AML-193 (cell line): ENCODE results near the gene B3GNT2.
"Not testable (repeated sequence)": the region's sequence is repeated elsewhere in the genome, so short reads cannot be mapped to it uniquely, and the experiment has no call there.

ENCODE experiments used
- DNase-seq, 2 experiments: peaks; one replicate each; lab custom pipeline; 2025; lab: John Stamatoyannopoulos, UW

Gene B3GNT2

DNA sequence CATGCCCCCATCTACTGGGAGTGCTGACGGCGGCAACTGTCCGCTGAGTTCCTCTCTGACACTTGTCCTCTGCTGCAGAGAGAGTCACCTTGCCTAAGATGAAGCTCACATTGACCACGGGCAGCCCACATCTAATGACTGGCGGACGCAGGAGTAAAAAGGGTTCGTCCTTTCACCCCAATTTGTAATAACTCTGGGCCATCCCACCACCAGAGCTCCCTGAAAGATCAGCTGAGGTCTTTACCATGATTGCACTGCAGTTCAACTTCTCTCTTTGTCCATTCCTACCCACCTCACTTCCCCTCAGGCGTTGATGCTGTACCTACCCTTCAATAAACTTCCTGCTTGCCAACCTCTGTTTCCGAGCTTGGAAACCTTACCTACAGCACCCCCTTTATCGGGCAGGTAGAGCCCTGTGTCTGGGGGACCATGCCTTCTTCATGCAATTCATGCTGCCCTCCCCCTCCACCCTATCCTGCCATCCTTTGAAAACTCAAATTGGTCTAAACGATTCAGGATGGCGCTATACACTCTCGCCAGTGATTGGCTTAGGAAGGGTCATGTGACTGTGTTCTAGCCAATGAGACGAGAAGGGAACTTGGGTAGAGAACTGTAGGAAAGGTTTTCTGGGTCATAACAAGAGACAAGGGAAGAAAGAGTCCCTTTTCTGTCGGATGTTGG, 10.3 kb upstream of the B3GNT2 start:
- DNase-seq: no peak

DNA sequence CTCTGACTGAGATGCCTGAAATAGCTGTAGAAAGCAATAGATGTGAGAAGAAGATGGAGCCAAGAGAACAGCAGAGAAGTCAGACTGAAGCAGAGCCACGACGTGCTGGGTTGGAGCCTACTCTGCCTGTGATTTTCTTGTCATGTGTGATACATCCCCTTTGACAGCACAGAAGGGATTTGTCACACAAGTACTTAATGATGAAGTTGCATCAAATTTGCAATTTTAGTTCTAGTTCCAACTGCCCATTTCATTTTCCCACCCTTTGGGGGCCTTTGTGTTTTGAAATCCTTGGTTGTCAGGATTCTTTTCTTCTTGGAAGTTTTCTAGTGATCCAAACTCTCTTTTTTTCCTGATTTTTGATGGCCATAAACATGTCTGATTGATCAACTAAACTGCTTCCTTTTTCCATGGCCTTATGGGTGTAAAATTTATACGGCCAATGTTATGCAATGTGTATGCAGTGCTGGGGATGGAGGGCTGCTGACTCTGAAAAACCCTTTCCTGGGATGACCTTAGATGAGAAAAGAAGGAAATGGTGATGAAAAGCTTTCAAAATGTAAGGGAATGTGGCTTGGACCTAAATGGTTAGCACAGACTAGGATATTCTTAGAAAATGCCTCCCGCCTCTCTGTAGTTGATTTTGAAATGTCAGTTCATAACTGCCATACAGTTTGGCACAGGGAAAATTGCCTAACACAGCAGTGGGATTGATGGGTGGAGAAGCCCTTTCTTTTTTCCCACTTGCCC, 9.6 kb upstream of the B3GNT2 start:
- DNase-seq: peak; percentile 28 to 47

DNA sequence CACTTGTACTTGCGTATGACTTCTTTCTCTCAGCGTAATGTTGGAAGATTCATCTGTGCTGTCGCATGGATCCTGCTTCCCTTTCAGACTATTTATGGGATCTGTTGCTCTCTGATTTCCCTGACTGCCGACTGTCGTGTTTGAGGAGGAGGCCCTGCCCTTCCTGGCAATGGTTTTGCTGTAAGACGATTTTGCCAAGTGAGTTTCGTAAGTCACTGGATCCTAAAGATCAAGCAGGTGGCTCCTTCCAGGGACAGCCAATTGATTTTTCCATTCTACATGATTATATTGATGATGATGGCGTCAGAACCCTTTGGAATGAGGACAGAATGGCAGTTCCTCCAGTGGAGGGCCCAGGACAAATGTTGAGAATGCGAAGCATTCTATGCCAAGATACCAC, 8.7 kb upstream of the B3GNT2 start:
- DNase-seq: no peak

DNA sequence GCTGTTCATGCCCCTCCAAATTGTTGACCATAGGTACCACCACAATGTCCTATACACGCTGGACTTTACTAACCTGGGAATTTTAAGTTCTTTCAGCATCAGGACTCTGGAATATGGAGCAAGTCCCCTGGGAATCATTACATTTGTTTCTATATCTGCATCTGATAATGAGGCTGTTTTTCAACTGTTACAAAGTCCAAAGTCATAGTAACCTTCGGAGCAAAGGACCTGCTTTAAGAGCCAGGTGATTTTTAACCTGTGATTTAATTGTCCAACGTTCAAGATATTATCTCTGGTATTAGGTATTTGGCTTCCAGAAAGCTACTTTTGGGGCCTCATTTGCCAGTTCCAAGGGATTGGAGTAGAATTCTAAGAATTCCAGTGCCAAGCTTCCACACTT, 7.5 kb upstream of the B3GNT2 start:
- no peak for DNase-seq

DNA sequence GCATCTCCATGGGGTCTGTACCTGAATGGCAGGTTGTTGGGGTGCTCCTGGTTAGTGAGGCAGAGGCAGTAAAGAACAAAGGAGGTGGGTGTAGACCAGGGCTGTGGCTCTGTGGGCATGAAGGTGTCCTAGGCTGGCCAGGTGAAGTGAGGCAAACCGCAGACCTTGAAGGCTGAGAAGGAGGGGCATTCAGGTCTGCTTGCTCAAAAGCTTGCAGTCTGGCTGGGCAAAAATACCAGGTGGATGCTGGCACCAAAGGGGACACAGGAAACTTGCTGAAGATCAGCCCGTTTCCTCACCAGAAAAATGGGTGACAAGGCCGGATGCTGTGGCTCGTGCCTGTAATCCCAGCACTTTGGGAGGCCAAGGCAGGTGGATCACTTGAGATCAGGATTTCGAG, 6.7 kb upstream of the B3GNT2 start:
- DNase-seq: no peak

DNA sequence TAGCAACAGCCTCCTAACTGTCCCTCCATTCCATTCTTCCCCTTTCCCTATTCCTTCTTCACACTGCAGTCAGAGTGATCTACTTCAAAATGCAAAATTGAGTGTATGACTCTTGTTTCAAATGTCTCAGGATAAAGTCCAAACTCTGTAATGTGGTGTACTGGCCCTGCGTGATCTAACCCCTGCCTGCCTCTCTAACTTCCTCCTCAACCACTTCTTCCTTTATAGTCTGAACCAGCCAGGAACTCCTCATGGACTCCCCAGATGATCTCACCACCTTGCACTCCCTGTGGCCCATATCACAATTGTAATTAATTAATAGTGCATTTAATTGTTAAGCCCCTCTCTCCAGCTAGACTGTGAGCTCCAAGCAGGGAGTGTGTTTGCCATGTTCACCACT, 3.1 kb upstream of the B3GNT2 start:
- DNase-seq: peak; percentile 53 to 68

DNA sequence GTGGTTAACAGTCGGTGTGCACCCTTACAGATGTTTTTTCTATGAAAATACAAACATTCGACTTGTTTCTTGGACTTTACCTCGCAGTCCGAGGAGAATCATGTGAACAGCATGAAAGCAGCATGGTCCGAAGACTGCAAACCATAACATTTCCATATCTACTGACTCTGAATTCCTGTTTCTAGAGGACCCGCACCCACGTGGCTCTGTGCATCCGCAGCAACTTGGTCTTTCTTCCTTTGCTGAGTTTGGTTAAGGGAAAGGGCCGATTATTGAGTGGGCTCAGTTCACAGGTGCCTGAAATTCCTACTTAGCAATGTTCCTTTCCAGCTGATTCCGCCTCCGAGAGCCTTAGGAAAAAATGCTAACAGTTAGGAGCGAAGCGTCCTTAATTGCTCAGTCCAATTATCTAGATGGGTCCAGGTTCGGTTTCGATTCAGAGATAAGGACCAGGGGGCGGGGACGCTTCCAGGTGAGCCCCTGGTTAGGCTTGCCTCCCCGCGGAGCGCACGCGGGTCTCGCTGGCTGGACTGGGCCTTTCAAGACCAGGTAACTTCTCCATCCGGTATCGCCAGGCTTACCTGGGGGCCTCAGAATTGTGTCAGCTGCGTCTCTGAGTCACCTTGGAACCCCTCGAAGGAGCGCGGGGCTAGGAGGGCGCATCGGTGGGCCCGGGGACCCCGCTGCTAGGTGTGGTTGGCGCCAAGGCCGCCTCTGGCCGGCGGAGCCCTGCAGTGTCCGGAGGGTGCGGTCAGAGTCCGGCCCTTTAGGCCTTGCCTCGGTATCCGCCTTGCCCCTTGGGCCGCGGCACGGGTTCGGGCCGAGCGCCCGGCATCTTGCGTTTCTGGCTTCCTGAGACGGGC, 1.1 kb upstream of the B3GNT2 start:
- DNase-seq: no peak

DNA sequence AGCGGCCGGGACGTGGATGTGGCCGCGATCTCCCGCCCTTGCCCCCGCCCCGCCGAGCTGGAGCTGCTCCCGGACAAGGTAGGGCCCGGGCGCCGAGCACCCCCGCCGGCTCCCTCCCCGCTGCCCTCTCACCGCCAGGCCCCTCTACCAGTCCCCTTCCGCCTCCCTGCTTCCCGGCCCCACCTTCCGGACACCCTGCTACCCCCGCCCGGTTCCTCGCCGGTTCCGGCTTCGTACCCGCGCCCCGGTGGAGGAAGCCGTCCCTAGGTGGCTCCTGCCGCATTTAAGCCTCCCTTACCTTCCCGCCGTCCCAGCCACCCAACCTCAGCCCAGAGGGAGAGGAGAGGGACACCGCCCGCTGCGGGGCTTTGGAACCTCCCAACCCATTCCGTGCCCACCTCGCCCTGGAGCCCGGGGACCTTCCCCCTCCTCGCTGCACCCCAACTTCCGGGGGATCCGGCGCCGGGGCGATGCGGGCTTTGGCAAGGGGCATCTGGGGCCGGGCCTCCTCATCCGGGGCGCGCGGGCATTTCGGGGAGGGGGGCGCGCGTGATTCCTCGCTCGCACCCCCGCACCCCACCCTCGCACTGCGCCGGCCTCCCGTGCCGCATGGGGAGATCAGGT, 475 bp downstream of the B3GNT2 start:
- peak in 1 of 2 experiments; percentile 41 for DNase-seq

DNA sequence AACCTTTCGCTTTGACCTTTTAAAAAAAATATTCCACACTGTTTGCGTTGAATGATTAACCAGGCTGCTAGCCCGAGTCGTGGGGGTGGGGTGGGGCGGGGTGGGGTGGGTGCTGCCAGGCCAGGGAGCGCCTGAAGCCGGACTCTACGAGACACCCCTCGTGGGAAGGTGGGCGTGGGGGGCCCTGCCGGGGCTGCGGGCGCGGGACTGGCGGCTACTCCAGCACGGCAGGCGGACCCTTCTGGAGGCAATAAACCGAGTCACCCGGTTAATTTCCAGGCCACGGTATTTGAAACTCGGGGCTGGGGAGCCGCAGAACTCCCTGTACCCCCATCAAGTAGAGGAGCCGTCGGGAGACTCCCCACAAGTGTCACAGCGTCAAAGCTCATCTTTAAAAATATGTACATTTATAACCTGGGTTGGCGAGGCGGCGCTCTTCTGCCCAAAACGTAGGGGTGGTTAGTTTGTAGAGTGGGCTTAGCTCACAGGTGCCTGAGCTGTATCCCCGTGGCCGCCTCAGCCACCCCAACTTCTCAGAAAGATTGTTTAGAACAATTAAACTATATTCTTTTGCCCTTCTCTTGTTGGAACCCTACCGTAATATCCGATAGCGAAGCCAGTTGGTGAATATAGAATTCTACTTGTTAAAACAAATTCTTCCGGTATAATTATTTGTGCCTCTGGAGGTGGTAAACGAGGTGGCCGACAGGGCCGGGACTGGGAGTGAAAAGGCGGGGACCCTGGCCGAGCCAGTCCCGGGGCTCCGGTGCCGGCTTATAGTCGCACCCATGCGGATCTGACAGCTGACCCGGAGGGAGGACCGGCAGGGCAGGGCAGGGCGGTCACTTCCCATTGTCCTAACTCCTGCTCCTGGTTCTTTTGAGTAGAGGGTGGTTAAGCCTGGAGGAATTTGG, 1.4 kb downstream of the B3GNT2 start:
- DNase-seq: peak; percentile 14 to 33

DNA sequence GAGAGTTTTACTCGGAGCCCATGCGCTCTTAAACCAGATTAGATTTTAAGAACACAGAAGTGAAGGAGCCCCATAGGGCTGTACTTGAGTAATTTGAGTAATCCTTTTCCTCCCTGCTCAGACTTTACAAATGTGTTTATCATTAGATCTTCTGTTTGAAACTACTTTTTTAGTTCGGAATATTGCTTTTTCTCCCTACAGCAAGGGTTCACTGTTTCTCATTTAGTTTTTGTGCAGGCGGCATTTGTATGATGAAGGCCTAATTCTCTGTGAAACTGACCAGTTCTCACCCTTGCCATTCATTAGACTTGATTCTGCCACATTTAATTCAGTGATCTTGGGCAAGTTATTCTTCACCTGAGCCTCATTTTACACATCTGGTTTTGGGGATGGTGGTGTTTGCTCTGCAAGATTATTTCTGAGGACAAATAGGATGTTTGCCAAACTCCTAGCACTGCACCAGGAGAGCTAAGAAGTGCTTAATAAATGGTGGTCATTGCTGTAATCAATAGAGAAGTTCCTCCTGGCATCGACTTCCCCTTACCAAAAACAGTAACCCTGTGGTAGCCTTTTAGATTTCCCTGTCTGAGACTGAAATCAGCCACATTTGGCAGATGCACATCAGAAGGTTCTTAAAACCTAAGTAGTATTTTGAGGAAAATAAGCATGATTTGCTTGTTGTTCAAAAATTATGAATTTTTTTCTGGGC, 2.2 kb downstream of the B3GNT2 start:
- peak; percentile 76 to 78 for DNase-seq

DNA sequence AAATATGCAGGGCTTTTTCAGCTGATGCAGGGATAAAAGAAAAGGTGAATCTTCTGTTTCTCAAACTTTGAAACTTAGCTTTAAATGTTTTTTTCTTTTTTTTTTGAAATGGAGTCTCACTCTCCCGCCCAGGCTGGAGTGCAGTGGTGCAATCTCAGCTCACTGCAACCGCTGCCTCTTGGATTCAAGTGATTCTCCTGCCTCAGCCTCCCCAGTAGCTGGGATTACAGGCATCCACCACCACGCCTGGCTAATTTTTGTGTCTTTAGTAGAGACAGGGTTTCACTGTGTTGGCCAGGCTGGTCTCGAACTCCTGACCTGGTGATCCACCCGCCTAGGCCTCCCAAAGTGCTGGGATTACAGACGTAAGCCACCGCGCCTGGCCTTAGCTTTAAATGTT, 2.9 kb downstream of the B3GNT2 start:
- DNase-seq: not testable (repeated sequence)

DNA sequence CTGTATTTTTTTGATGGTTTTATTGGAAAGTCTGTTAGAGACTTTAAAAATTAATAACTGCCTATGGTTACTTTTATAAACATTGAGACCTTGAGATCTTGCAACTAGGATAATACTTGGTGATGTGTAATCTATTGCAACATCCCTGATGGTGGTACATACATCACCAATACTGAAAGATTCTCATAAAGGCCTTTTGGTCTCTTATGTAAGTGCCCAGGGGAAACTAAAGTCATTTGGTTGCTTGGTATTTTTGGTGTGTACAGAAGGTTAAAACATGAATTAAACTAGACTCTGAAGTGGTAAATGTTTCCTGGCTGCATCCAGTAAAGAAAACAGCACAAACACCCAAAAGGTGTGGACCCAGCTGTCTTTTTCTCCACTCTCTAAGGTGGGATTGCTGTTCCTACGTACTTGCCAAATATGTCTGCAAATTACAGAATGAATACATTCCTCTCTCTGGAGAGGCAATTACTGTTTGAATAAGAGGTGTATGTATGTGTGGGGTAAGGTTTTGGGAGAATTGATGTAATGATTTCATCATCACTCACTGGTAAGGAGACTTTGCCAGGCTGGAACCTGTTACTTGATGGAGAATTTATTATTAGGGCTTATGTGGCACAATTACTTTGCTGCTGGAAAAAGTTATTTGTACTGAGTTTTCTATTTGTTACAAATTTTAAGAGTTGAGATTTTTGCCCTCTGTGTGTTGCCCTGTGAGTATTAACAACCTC, 3.6 kb downstream of the B3GNT2 start:
- DNase-seq: peak; percentile 34 to 37

DNA sequence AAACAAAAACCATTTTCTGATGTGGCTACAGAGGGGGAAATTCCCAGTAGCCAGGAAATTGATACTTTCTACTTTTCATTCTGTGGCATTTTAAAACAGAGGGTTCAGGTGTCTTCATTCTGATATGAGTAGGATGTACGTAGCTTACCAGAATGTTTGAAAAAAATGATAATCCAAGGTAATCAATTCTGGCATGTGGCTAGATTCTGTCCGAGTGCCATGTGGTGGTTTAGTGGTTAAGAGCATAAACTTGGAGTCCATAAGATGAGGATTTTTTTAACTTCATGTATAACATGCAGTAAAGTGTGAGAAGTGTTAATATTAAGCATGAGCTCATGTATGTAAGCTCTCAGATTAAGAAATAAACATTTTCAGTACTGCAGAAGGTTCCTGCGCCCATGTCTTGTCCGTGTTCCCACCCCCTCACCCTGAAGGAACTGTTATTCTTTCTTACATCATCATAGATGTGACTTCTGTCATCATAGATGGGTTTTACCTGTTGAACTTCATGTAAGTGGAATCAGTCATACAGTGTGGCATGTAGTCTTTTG, 4.5 kb downstream of the B3GNT2 start:
- no peak for DNase-seq

DNA sequence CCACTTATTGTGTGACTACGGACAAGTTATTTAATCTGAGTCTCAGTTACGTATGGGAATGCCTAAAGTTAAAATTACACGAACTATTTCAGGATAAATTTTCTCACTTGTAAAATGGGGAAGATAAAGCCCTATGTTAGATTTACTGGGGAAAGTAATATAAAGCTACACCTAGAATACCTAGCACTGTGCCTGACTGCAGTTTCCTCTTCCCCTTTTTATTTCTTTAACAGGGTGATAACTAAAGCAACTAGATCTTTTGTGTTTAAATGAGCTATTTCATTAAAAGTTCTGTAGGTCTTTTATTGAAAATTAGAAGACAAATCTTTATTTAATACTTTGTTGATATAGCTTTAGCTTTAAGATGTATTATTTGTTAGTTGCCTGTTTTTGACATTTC, 5.0 kb downstream of the B3GNT2 start:
- no peak for DNase-seq

DNA sequence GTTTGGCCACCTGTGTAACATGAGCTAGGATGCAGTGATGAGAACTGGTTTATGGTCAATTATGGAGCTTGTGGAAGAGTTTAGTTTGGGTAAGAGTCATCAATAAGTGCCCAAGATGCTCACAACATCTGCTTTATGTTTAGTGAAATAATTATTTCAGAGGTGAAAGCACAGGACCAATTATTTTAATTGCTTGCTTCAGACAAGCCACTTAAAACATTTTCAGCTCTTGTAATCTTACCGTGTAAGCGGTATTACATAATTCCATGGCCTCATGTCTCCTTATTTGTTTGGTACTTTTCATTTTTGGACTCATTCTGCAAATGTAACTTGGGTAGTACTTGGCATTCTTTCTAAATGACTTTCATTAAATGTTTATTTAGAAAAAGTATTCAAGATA, 5.4 kb downstream of the B3GNT2 start:
- DNase-seq: no peak

DNA sequence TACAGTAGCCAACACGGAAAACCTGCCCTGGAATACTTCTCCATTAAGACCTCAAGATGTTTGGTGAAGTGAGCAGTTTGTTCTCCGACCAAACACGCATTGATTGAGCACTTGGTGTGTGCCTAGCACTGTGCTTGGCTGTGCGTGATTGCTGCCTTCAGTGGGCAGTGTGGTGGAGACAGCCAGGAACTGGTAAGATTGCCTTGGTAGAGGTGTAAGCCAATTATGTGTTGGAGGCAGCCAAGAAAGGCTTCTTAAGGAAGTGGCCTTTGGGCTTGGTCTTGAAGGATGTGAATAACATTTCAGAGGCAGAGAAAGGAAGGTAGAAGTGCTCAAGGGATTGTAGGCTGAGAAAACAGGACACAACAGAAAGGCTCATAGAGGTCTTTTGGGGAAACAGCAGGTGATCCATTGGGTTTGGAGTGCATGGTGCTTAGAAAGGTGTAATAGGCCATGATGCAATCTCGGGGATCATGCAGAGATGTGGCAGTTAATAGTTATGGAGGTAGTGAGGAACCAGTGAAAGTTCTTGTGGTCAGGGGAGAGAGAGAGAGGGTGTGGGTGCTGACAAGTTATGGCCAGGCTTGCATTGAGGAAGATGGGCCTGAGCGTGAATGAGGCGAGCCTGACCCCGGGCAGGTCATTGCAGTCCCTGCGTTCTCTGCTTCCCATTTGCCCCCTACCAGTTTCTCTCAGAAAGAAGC, 6.3 kb downstream of the B3GNT2 start:
- DNase-seq: peak; percentile 39 to 54

DNA sequence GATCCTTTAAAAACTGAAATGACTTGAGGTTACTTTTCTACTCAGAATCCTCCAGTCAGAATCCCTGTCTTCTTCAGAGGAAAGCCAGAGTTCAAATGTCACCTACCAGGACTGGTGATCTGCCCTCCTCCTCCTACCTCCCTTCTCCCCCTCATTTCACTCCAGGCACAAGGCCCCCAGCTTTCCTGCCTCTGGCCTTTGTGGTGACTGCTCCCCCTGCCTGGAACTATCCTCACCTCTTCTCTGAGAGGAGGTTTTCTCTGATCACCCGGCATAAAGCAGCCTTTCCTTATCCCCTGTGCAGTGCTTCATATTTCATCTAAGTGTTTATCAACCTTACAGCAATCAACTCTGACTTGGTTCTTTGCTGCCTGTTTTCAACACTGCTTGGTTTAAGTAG, 6.8 kb downstream of the B3GNT2 start:
- DNase-seq: no peak

DNA sequence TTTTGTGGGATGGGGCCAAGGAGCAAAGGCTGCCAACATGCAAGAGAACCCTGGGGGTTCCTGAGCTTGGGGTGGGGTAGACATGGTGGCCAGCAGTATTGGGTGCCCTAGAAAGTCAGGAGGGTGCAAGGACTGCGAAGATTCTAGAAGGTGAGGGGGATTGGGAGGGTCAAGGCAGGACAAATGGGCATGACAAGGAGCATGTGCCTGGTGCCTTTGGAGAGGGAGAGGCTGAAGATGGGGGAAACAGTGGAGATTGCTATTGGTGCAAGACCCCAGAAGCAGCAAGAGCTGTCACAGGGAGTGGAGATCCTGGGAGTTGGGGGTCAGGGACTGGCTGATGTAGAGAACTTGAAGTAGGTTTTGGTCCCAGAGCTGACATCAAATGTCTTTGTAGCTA, 7.5 kb downstream of the B3GNT2 start:
- no peak for DNase-seq

DNA sequence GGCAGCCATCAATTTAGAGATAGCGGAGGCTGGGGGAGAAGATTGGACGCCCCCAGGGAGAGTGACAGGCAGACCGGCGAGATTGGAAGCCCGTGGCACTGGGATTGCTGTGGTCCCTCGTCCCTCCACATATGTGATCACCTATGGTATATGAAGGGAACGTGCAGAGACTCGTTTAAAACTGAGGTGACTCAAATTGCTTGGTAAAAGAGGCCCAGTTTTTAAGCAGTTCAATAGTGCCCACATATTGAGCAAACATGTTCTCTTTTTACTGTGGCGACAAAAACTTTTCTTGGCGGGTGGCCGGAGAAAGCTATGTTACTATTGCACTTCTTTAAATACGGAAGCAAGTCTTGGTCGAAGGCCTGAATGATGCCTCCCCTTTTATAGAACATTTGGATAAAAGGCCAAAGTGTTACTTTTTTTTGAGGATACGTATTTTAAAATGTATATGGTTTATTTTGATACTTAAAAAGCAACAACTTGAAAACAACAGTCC, 9.1 kb downstream of the B3GNT2 start:
- DNase-seq: no peak
